Motor neuron (in vitro differentiated cells): ENCODE data around the gene CD34. TPM values are rescaled to one million over a fixed set of nuclear protein-coding genes. Genes with fewer than 3 reads are reported as not detected.
A peak's percentile ranks its signal among the peaks of the same experiment; 100 is the strongest.

Source experiments
- ATAC-seq, 8 experiments: fragments of 200-7000 bp; cut with Tn5 transposase; replicated peaks in 6 of 8; 2 replicates each; pipeline ENCODE4 v1.8.0; 2021; ENCODE audit warnings: mild to moderate bottlenecking in 8 of 8, moderate library complexity in 8 of 8
- H3K27ac ChIP-seq, 2 donors: fragments of 250-450 bp; sonication (Bioruptor Pico); 2 replicates each; pipeline ENCODE4 v1.9.0; 2021; ENCODE audit warnings: antibody characterized with exemption in 2 of 2, mild to moderate bottlenecking in 2 of 2, moderate library complexity in 1 of 2
- H3K4me1 ChIP-seq, 2 donors: fragments of 250-450 bp; sonication (Bioruptor Pico); replicated peaks in 1 of 2; 2 replicates each; pipeline ENCODE4 v1.6.1; 2021; ENCODE audit warnings: antibody characterized with exemption in 2 of 2, mild to moderate bottlenecking in 2 of 2, moderate library complexity in 1 of 2
- H3K4me3 ChIP-seq, 5 donors: fragments of 250-450 bp; sonication (Bioruptor Pico); 2 replicates each; pipeline ENCODE4 v1.9.0; 2021; ENCODE audit warnings: antibody characterized with exemption in 5 of 5, mild to moderate bottlenecking in 5 of 5, moderate library complexity in 4 of 5
- WGBS, 10 experiments: fragments of 450-650 bp; shearing (Covaris generic); methylation state at CpG; one replicate each; pipeline ENCODE4 v1.0.0; 2022; 5-methylcytosine and 5-hydroxymethylcytosine counted together
- in situ Hi-C, 9 experiments: fragments of 400-800 bp; cut with MboI; loops; one replicate each; pipeline ENCODE4 v1.15.0; 2021; ENCODE audit warnings: low sequenced_read_pairs in 9 of 9, low pct_unique_long_range_greater_than_20kb in 2 of 9; ENCODE audit not compliant: unreplicated experiment in 9 of 9
- total RNA-seq, 8 experiments: library from RNA; unstranded; fragments of 300-600 nt; gene quantifications; 2 replicates each; pipeline versions ENCODE4 v1.2.3 to v1.2.4, GENCODE V29; 2022

The CD34 gene
- total RNA-seq, 8 experiments from 2014 or later, result 0.04 to 1.00 (median 0.13) TPM

- Histone ChIP-seq H3K27ac (no peak overlapping the region), H3K4me1 (peaks cover 0 to 8% of the 10 kb centered on the region in 2 donors), H3K4me3 (no peak overlapping the region)
- in situ Hi-C loops, result no loop called here
- whole genome bisulfite sequencing, 10 experiments, result 16 to 93% (median 80%) methylated on average over 2 to 12 of the region's 15 CpGs; no CpG with 5 or more reads in 1 of the 10 experiments
- ATAC-seq, result peak in 5 of 8 experiments; percentile 21 to 91 (median 65)
Measured at GRCh38 chr1:207838156-207839082, 72.5 kb downstream of the CD34 start.

- H3K4me1 ChIP-seq, result peaks cover 0 to 10% of the 10 kb centered on the region in 2 donors
Measured at GRCh38 chr1:207837673-207838072, 73.3 kb downstream of the CD34 start.

GRCh38 chr1:207836591-207837347, 74.2 kb downstream of the CD34 start:
- no peak overlapping the region for H3K4me3 ChIP-seq
- WGBS, 10 experiments, result 80 to 100% (median 92%) methylated on average over 2 to 15 of the region's 15 CpGs; no CpG with 5 or more reads in 2 of the 10 experiments
- ATAC-seq, result no peak
- in situ Hi-C loops, result no loop called here
- peaks cover 0 to 5% of the 10 kb centered on the region in 2 donors for H3K4me1 ChIP-seq
- no peak overlapping the region for H3K27ac ChIP-seq

More at GRCh38 chr1:207837673-207838072, 73.3 kb downstream of the CD34 start:
- H3K4me3 ChIP-seq, result no peak overlapping the region
- no peak overlapping the region for H3K27ac ChIP-seq
- peak in 3 of 8 experiments; percentile 40 to 84 (median 78) for ATAC-seq
- 35 to 100% (median 94%) methylated on average over 1 to 4 of the region's 4 CpGs; no CpG with 5 or more reads in 1 of the 10 experiments for WGBS, 10 experiments
- in situ Hi-C loops, result no loop called here

GRCh38 chr1:207835958-207836357, 75.0 kb downstream of the CD34 start:
- no peak overlapping the region for H3K27ac ChIP-seq
- no peak for ATAC-seq
- WGBS, 10 experiments, result 92 to 100% (median 100%) methylated on average over 1 to 6 of the region's 6 CpGs; no CpG with 5 or more reads in 1 of the 10 experiments
- no peak overlapping the region for H3K4me3 ChIP-seq
- in situ Hi-C loops, result no loop called here
- H3K4me1 ChIP-seq, result peaks cover 0 to 2% of the 10 kb centered on the region in 2 donors

GRCh38 chr1:207833956-207834660, 76.8 kb downstream of the CD34 start:
- in situ Hi-C loops, result no loop called here
- H3K4me3 ChIP-seq, result no peak overlapping the region
- peaks cover 0 to 2% of the 10 kb centered on the region in 2 donors for H3K4me1 ChIP-seq
- ATAC-seq, result no peak
- WGBS, 10 experiments, result 80 to 100% (median 98%) methylated on average over 1 to 7 of the region's 7 CpGs; no CpG with 5 or more reads in 1 of the 10 experiments
- H3K27ac ChIP-seq, result no peak overlapping the region

GRCh38 chr1:207833381-207833780, 77.5 kb downstream of the CD34 start:
- in situ Hi-C loops, result no loop called here
- Histone ChIP-seq H3K27ac (no peak overlapping the region), H3K4me1 (peaks cover 0 to 2% of the 10 kb centered on the region in 2 donors), H3K4me3 (no peak overlapping the region)
- WGBS, 10 experiments, result 82 to 100% (median 96%) methylated on average over 3 to 5 of the region's 6 CpGs; no CpG with 5 or more reads in 3 of the 10 experiments
- no peak for ATAC-seq

GRCh38 chr1:207832796-207833195, 78.1 kb downstream of the CD34 start:
- in situ Hi-C loops, result no loop called here

GRCh38 chr1:207831517-207832327, 79.2 kb downstream of the CD34 start:
- ATAC-seq, result no peak
- in situ Hi-C loops, result no loop called here
- Histone ChIP-seq H3K4me3 (no peak overlapping the region), H3K27ac (no peak overlapping the region), H3K4me1 (peaks cover 0 to 2% of the 10 kb centered on the region in 2 donors)
- 0 to 100% (median 74%) methylated on average over 1 to 8 of the region's 9 CpGs; no CpG with 5 or more reads in 5 of the 10 experiments for WGBS, 10 experiments

More at GRCh38 chr1:207832796-207833195, 78.1 kb downstream of the CD34 start:
- no peak overlapping the region for H3K4me3 ChIP-seq
- peaks cover 0 to 2% of the 10 kb centered on the region in 2 donors for H3K4me1 ChIP-seq
- 79 to 100% (median 92%) methylated on average over 1 to 8 of the region's 8 CpGs; no CpG with 5 or more reads in 5 of the 10 experiments for WGBS, 10 experiments
- ATAC-seq, result no peak
- H3K27ac ChIP-seq, result no peak overlapping the region

Other genes starting within 250 kb of the CD34 start
- gene CD46, start 159.1 kb downstream of the CD34 start, total RNA-seq, result 100 to 1,000 TPM in 2 of 8 experiments, 10 to 100 TPM in 6; 56.6 to 151 (median 82.4) TPM